HL-60 (cell line): ENCODE measurements around the gene PCLAF.

Experiments used
- POLR2AphosphoS5 ChIP-seq: IDR thresholded peaks from 2 replicates; pipeline ENCODE4 v1.6.1; 2012; ENCODE audit warnings: low read depth
- SPI1 ChIP-seq: IDR thresholded peaks from 2 replicates; pipeline ENCODE4 v1.6.1; 2012; ENCODE audit warnings: low read depth, mild to moderate bottlenecking, borderline replicate concordance
- TF ChIP-seq, protein P1 (sequence below): IDR thresholded peaks from one replicate; pipeline ENCODE4 v1.5.1; 2011; ENCODE audit warnings: low read length, control low read depth, inconsistent platforms; ENCODE audit not compliant: insufficient read depth

- TF ChIP-seq, protein P1, sequence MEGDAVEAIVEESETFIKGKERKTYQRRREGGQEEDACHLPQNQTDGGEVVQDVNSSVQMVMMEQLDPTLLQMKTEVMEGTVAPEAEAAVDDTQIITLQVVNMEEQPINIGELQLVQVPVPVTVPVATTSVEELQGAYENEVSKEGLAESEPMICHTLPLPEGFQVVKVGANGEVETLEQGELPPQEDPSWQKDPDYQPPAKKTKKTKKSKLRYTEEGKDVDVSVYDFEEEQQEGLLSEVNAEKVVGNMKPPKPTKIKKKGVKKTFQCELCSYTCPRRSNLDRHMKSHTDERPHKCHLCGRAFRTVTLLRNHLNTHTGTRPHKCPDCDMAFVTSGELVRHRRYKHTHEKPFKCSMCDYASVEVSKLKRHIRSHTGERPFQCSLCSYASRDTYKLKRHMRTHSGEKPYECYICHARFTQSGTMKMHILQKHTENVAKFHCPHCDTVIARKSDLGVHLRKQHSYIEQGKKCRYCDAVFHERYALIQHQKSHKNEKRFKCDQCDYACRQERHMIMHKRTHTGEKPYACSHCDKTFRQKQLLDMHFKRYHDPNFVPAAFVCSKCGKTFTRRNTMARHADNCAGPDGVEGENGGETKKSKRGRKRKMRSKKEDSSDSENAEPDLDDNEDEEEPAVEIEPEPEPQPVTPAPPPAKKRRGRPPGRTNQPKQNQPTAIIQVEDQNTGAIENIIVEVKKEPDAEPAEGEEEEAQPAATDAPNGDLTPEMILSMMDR: no peak
- TF ChIP-seq POLR2AphosphoS5 (no peak), SPI1 (no peak)
Measured at GRCh38 chr15:64314456-64314855, 66.8 kb downstream of the PCLAF start.
